ENCODE results near the gene CCDC194.

DNA sequence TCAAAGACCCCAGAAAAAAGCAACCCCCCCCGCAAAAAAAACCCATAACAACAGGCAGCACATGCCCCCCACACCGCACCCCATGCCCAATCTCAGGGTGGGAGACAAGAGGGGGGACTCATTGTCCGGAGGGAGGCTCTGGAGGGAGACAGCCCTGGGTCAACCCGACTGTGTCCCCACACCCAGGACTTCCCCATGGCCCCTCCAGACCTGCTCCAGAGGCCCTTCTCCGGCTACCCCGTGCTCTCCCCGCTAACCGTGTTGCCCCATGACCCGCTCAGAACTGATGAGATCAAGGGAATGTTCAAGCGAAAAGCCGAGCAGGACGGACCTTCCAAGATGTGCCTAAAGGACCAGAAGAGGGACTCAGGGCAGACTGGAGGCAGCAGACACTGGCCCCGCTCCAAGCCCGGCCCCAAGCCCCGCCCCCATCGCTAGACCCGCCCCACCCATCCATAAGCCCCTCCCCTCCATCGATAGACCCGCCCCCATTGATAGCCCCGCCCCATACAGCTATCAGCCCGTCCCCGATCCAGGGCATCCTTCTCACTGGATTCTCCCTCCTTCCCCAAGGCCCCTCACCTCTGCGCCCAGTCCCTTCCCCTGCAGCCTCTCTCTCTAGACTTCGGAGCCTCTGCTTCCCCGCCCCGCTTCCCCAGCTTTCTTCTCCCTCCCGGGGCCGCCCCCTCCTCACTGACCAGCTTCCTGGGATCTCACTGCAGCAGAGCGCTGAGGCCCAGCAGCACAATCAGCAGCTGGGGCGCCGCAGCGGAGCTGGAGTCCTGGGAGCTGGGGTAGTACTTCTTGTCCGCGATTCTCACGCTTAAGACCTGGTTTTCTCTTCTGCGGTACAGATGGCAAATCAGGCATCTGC is 9.2 kb upstream of the CCDC194 start:
- TF ChIP-seq, protein P1, sequence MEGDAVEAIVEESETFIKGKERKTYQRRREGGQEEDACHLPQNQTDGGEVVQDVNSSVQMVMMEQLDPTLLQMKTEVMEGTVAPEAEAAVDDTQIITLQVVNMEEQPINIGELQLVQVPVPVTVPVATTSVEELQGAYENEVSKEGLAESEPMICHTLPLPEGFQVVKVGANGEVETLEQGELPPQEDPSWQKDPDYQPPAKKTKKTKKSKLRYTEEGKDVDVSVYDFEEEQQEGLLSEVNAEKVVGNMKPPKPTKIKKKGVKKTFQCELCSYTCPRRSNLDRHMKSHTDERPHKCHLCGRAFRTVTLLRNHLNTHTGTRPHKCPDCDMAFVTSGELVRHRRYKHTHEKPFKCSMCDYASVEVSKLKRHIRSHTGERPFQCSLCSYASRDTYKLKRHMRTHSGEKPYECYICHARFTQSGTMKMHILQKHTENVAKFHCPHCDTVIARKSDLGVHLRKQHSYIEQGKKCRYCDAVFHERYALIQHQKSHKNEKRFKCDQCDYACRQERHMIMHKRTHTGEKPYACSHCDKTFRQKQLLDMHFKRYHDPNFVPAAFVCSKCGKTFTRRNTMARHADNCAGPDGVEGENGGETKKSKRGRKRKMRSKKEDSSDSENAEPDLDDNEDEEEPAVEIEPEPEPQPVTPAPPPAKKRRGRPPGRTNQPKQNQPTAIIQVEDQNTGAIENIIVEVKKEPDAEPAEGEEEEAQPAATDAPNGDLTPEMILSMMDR (conservative IDR thresholded peaks at IDR 0.05; ENCODE audit: low read depth, low read length), result no peak
- TF ChIP-seq EZH2 (IDR thresholded peaks at IDR 0.05; ENCODE audit: borderline replicate concordance, low read depth, low read length, poor library complexity, severe bottlenecking), result no peak
